AG10803 (cell line): Measurements from ENCODE around the gene BOLA2B.
"Not testable (repeated sequence)": the region's sequence is repeated elsewhere in the genome, so short reads cannot be mapped to it uniquely, and the experiment has no call there.

Experiments used
- DNase-seq: peaks from one replicate; pipeline ENCODE4 v3.0.0; 2010; ENCODE audit warnings: low read depth
- H3K4me3 ChIP-seq: 2 replicates; pipeline ENCODE4 v1.5.1; 2011; ENCODE audit warnings: mild to moderate bottlenecking, low read length, control low read depth
- CTCF ChIP-seq: conservative IDR thresholded peaks from 2 replicates; pipeline ENCODE4 v1.5.1; 2011; ENCODE audit warnings: mild to moderate bottlenecking, low read length, control low read depth, inconsistent platforms

The BOLA2B gene

GRCh38 chr16:30183233-30184095 lies 10.0 kb downstream of the BOLA2B start, which contains the start of gene CORO1A:
TSS of gene CORO1A (plus strand) at chr16:30183602. CDS start at chr16:30185210, 1,608 bp downstream.
- no peak for TF ChIP-seq CTCF
- H3K4me3 ChIP-seq: peak within 1 kb of the TSS; percentile 64
- DNase-seq: peak; percentile 64

- DNase-seq: no peak
- no peak overlapping the region for H3K4me3 ChIP-seq
- no peak for TF ChIP-seq CTCF
These were observed 12.7 kb downstream of the BOLA2B start for GRCh38 chr16:30180741-30181140.

DNA sequence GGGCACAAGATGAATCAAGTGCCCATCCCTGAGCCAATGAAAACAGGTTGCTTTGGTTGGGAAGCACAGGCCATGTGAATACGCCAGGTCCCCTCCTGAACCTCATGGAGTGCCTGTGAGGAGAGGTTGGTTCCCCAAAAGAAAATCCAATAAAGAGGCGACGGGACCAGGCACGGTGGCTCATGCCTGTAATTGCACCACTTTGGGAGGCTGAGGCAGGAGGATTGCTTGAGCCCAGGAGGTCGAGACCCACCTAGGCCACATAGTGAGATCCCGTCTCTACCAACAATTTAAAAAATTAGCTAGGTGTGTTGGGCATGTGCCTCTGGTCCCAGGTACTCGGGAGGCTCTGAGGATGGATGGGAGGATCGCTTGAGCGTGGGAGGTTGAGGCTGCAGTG lies 13.5 kb downstream of the BOLA2B start:
- no peak overlapping the region for H3K4me3 ChIP-seq
- no peak for DNase-seq
- TF ChIP-seq CTCF: no peak

DNA sequence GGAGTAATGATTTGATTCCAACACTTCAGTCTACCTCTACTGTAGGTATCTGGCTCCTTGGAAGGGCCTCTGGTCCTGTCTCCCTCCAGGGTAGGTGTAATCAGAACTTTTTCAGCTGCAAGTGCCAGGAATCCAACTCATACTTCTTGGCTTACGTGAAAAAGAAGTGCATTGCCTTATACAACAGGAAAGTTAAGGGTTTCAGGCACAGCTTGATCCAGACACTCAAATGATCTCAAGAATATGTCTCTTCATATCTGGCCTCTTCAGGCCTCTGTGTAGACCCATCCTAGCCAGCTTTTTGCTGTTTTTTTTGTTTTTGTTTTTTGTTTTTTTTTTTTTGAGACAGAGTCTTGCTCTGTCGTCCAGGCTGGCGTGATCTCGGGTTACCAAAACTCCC lies 14.3 kb downstream of the BOLA2B start:
- H3K4me3 ChIP-seq: no peak overlapping the region
- no peak for DNase-seq
- no peak for TF ChIP-seq CTCF

DNA sequence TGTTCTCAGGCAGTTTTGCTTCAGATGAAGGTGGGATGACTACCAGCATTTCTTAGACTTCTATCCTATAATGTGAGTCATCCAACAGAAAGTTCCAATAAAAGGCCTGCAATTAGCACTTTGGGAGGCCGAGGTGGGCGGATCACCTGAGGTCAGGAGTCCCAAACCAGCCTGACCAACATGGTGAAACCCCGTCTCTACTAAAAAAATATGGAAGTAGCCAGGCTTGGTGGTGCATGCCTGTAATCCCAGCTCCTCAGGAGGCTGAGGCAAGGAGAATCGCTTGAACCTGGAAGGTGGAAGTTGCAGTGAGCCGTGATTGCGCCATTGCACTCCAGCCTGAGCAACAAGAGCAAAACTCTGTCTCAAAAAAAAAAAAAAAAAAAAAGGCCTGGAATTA lies 16.6 kb downstream of the BOLA2B start:
- not testable (repeated sequence) for DNase-seq, H3K4me3 ChIP-seq

GRCh38 chr16:30173054-30173453 lies 20.4 kb downstream of the BOLA2B start:
- no peak overlapping the region for H3K4me3 ChIP-seq
- no peak for TF ChIP-seq CTCF
- no peak for DNase-seq

- H3K4me3 ChIP-seq, DNase-seq: not testable (repeated sequence)
These were observed 23.3 kb downstream of the BOLA2B start for GRCh38 chr16:30170145-30170544.

DNA sequence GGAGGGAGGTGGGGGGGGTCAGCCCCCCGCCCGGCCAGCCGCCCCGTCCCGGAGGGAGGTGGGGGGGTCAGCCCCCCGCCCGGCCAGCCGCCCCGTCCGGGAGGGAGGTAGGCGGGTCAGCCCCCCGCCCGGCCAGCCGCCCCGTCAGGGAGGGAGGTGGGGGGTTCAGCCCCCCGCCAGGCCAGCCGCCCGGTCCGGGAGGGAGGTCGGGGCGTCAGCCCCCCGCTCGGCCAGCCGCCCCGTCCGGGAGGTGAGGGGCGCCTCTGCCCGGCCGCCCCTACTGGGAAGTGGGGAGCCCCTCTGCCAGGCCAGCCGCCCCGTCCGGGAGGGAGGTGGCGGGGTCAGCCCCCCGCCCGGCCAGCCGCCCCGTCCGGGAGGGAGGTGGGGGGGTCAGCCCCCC lies 24.1 kb downstream of the BOLA2B start:
- not testable (repeated sequence) for H3K4me3 ChIP-seq

DNA sequence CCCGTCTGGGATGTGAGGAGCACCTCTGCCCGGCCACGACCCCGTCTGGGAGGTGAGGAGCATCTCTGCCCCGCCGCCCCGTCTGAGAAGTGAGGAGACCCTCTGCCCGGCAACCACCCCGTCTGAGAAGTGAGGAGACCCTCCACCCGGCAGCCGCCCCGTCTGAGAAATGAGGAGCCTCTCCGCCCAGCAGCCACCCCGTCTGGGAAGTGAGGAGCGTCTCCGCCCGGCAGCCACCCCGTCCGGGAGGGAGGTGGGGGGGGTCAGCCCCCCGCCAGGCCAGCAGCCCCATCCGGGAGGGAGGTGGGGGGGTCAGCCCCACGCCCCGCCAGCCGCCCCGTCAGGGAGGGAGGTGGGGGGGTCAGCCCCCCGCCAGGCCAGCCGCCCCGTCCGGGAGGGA lies 24.7 kb downstream of the BOLA2B start:
- not testable (repeated sequence) for DNase-seq, H3K4me3 ChIP-seq

More for the DNA sequence above, 24.1 kb downstream of the BOLA2B start:
- not testable (repeated sequence) for DNase-seq
